Astrocyte (in vitro differentiated cells and primary cell): ENCODE measurements around the gene DOK6.

Source experiments
- CTCF ChIP-seq: IDR thresholded peaks from 2 replicates; pipeline ENCODE4 v1.5.1; 2011; ENCODE audit warnings: low read depth, mild to moderate bottlenecking, inconsistent platforms, low read length, moderate library complexity; ENCODE audit not compliant: insufficient read depth
- EZH2 ChIP-seq: IDR thresholded peaks from 2 replicates; pipeline ENCODE4 v1.6.1; 2012; ENCODE audit warnings: mild to moderate bottlenecking, low read length, inconsistent platforms; ENCODE audit not compliant: insufficient read depth

- TF ChIP-seq CTCF (no peak), EZH2 (no peak)
Observed at GRCh38 chr18:69626171-69626570, 225.5 kb downstream of the DOK6 start.
